ENCODE data around the gene SLC13A5. TPM values are rescaled to one million over a fixed set of nuclear protein-coding genes. Genes with fewer than 3 reads are reported as not detected.

The SLC13A5 gene
- total RNA-seq, 2 donors from 2014 or later, result not detected

DNA sequence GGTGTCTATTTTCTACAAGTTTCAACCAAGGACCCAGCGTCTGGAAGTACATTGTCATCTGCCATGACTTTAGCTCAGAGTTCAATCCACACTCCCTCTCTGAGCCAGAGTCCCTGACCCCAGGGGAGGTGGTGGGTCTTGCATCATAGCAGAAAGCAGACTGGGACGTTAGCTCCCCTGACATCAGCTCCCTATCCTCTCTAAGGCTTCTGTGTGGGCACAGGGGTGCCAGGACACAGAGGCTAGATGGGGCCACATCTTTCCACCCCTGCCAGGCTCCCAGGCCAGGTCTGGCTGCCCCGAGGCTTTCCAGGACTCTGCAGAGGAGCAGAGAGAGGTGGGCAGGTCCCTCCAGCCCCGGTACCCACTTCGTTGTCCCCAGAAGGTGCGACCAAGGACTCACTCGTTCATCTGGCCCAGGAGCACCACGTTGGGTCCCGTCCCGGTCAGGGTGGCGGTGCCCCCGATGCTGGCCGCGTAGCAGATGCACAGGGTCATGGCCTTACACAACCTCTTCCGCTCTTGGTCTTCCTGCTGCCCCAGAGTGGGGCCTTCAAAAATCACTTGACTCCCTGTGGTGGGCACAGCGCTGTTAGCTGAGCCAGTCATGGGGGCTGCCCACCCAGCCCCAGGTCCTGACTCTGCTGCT is 10.5 kb downstream of the SLC13A5 start:
- peaks cover 9% of the 10 kb centered on the region for H3K4me1 ChIP-seq
- no peaks in the 10 kb centered on the region for H3K9me3 ChIP-seq
- H3K4me3 ChIP-seq, result no peak overlapping the region
- H3K36me3 ChIP-seq (replicated peaks in 1 of 2; ENCODE audit: insufficient read depth in 1 of 2, low read depth in 2 of 2), result no peaks in the 10 kb centered on the region
- H3K27me3 ChIP-seq, result no peaks in the 10 kb centered on the region
- ATAC-seq, result no peak
- no peak overlapping the region for H3K27ac ChIP-seq
- intact Hi-C loops (cut with DNase I), result no loop called here
- TF ChIP-seq CTCF (IDR thresholded peaks at IDR 0.05) (no peak), POLR2A (IDR thresholded peaks at IDR 0.05) (no peak)
- DNase-seq, result no peak
- 77 to 82% methylated on average over 14 to 16 of the region's 16 CpGs for WGBS, 2 donors

DNA sequence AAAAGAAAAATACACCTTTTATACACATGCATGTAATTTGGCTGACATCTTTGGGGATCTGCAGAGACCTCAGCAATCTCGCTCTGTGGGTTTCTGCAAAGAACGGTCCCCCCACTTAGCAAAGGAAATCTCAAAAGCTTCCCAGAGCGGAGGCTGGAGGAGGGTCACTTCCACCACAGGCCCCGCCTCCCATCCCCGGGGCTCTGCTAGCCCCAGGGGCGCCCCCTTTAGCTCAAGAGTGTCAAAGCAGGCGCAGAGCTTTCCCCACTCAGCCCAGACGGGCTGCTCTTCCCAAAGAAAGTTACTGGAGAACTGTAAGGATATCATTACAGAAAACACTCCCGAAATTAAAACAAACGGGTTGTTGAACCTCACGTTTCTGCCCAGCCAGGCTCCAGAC is 11.4 kb downstream of the SLC13A5 start:
- H3K9me3 ChIP-seq, result no peaks in the 10 kb centered on the region
- DNase-seq, result peak in 3 of 4 donors; percentile 25 to 60 (median 36)
- no peak overlapping the region for H3K27ac ChIP-seq
- no peak overlapping the region for H3K4me3 ChIP-seq
- WGBS, 2 donors, result 22 to 33% methylated on average over 10 to 11 of the region's 11 CpGs
- H3K4me1 ChIP-seq, result peaks cover 9% of the 10 kb centered on the region
- no peaks in the 10 kb centered on the region for H3K36me3 ChIP-seq (replicated peaks in 1 of 2; ENCODE audit: insufficient read depth in 1 of 2, low read depth in 2 of 2)
- ATAC-seq, result no peak
- no peaks in the 10 kb centered on the region for H3K27me3 ChIP-seq
- TF ChIP-seq CTCF (IDR thresholded peaks at IDR 0.05), result peak in 3 of 7 experiments; percentile 13 to 24 (median 14)
- no peak for TF ChIP-seq POLR2A (IDR thresholded peaks at IDR 0.05)
- intact Hi-C loops (cut with DNase I), result no loop called here

DNA sequence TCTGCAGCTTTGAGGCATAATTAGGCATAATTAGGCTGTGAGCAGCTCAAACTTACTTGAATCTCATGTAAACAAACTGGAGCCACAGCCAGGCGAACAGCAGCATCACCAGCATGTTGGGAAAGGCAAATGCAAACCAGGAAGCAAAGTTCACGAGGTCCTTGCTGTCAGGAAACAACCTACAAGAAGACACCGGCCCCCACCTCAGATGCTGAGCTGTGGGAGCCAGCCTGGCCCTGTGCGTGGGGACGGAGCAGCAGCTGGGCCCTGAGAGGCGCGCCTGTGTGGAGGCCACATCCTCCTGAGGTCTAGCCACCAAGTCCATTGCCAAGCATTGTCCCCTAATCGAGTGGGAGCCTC is 12.2 kb downstream of the SLC13A5 start:
- Histone ChIP-seq H3K4me3 (no peak overlapping the region), H3K9me3 (no peaks in the 10 kb centered on the region), H3K36me3 (replicated peaks in 1 of 2; ENCODE audit: insufficient read depth in 1 of 2, low read depth in 2 of 2) (no peaks in the 10 kb centered on the region), H3K27ac (no peak overlapping the region), H3K4me1 (peaks cover 9% of the 10 kb centered on the region), H3K27me3 (no peaks in the 10 kb centered on the region)
- WGBS, 2 donors, result 81 to 93% methylated on average over 4 to 8 of the region's 8 CpGs
- DNase-seq (no peak), ATAC-seq (no peak)
- intact Hi-C loops (cut with DNase I), result no loop called here
- TF ChIP-seq CTCF (IDR thresholded peaks at IDR 0.05) (no peak), POLR2A (IDR thresholded peaks at IDR 0.05) (no peak)

- DNase-seq (no peak), ATAC-seq (no peak)
- intact Hi-C loops (cut with DNase I), result no loop called here
- Histone ChIP-seq H3K4me3 (no peak overlapping the region), H3K27me3 (no peaks in the 10 kb centered on the region), H3K27ac (no peak overlapping the region), H3K9me3 (no peaks in the 10 kb centered on the region), H3K36me3 (replicated peaks in 1 of 2; ENCODE audit: insufficient read depth in 1 of 2, low read depth in 2 of 2) (no peaks in the 10 kb centered on the region), H3K4me1 (peaks cover 9% of the 10 kb centered on the region)
- WGBS, 2 donors, result 58 to 66% methylated on average over 16 of the region's 16 CpGs
- TF ChIP-seq POLR2A (IDR thresholded peaks at IDR 0.05), result no peak
- no peak for TF ChIP-seq CTCF (IDR thresholded peaks at IDR 0.05)
Observed at GRCh38 chr17:6699997-6700947, 12.9 kb downstream of the SLC13A5 start.
